ENCODE measurements around the gene CSMD2. TPM values are rescaled to one million over a fixed set of nuclear protein-coding genes. Genes with fewer than 3 reads are reported as not detected.

CSMD2 gene
- total and polyA plus RNA-seq, 2 experiments from 2014 or later: 5.3 to 16.6 TPM

DNA sequence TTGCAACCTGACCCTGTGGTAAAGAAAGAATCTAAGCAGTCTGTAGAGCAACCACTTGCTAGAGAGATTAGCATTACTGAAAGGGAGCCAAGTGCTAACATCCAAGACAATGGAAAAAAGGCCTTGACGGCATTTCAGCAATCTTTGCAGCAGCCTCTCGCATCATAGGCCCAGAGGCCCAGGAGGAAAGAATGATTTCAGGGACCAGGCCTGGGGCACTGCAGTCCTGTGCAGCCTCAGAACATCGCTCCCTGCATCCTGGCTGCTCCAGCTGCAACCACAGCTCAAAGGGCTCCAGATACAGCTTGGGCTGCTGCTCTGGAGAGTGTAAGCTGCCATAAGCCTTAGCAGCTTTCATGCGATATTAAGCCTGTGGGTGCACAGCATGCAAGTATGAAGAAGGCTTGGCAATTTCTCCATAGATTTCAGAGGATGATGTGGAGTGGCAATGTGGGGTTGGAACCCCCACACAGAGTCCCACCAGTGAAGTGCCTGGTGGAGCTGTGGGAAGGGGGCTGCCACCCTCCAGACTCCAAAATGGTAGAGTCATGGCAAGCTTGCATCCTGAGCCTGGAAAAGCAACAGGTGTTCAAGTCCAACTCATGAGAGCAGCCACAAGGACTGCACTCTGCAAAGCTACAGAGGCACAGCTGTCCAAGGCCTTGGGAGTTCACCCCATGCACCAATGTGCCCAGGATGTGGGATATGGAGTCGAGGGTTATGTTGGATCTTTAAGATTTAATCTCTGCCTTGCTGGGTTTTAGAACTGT is 411.8 kb downstream of the CSMD2 start:
- Histone ChIP-seq H3K4me3 (no peak overlapping the region), H3K27me3 (ENCODE audit: insufficient read depth) (no peaks in the 10 kb centered on the region), H3K79me2 (replicated peaks; ENCODE audit: insufficient read depth) (no peaks in the 10 kb centered on the region), H3K27ac (ENCODE audit: low read depth) (no peak overlapping the region), H3K4me2 (no peak overlapping the region), H3K4me1 (ENCODE audit: insufficient read depth) (no peaks in the 10 kb centered on the region), H3K9me2 (ENCODE audit: insufficient read depth) (no peaks in the 10 kb centered on the region), H2AFZ (no peak overlapping the region), H3F3A (replicated peaks; ENCODE audit: low read depth) (no peaks in the 10 kb centered on the region), H3K36me3 (ENCODE audit: insufficient read depth) (no peaks in the 10 kb centered on the region; the same call in none of the 2 replicates), H4K20me1 (replicated peaks; ENCODE audit: insufficient read depth) (no peaks in the 10 kb centered on the region)
- no peak overlapping the region for H3K27ac Mint-ChIP-seq
- no peak overlapping the region for H3K4me3 Mint-ChIP-seq
- DNase-seq (ENCODE audit: low spot score) (no peak), ATAC-seq (no peak)
- H3K9me3 Mint-ChIP-seq: peaks cover 30% of the 10 kb centered on the region
- H3K36me3 Mint-ChIP-seq (ENCODE audit: low read depth): peaks cover 47% of the 10 kb centered on the region
- peaks cover 3% of the 10 kb centered on the region for H3K27me3 Mint-ChIP-seq (ENCODE audit: insufficient read depth, low read depth, poor library complexity)
- H3K4me1 Mint-ChIP-seq: peaks cover under 1% of the 10 kb centered on the region; the same call in 2 of the 3 replicates
- TF ChIP-seq EZH2phosphoT487 (IDR thresholded peaks at IDR 0.05; ENCODE audit: unreplicated experiment) (no peak), EZH2 (IDR thresholded peaks at IDR 0.05; ENCODE audit: low read depth, unreplicated experiment) (no peak), ZNF331 (CRISPR knock-in tag; IDR thresholded peaks at IDR 0.05; ENCODE audit: low read depth) (no peak), ZNF114 (CRISPR knock-in tag; IDR thresholded peaks at IDR 0.05) (no peak), JUNB (IDR thresholded peaks at IDR 0.05; ENCODE audit: unreplicated experiment) (no peak), NANOG (IDR thresholded peaks at IDR 0.05; ENCODE audit: borderline replicate concordance) (no peak), POLR2AphosphoS5 (IDR thresholded peaks at IDR 0.05; ENCODE audit: low read depth) (no peak)
- TF ChIP-seq, protein P1, sequence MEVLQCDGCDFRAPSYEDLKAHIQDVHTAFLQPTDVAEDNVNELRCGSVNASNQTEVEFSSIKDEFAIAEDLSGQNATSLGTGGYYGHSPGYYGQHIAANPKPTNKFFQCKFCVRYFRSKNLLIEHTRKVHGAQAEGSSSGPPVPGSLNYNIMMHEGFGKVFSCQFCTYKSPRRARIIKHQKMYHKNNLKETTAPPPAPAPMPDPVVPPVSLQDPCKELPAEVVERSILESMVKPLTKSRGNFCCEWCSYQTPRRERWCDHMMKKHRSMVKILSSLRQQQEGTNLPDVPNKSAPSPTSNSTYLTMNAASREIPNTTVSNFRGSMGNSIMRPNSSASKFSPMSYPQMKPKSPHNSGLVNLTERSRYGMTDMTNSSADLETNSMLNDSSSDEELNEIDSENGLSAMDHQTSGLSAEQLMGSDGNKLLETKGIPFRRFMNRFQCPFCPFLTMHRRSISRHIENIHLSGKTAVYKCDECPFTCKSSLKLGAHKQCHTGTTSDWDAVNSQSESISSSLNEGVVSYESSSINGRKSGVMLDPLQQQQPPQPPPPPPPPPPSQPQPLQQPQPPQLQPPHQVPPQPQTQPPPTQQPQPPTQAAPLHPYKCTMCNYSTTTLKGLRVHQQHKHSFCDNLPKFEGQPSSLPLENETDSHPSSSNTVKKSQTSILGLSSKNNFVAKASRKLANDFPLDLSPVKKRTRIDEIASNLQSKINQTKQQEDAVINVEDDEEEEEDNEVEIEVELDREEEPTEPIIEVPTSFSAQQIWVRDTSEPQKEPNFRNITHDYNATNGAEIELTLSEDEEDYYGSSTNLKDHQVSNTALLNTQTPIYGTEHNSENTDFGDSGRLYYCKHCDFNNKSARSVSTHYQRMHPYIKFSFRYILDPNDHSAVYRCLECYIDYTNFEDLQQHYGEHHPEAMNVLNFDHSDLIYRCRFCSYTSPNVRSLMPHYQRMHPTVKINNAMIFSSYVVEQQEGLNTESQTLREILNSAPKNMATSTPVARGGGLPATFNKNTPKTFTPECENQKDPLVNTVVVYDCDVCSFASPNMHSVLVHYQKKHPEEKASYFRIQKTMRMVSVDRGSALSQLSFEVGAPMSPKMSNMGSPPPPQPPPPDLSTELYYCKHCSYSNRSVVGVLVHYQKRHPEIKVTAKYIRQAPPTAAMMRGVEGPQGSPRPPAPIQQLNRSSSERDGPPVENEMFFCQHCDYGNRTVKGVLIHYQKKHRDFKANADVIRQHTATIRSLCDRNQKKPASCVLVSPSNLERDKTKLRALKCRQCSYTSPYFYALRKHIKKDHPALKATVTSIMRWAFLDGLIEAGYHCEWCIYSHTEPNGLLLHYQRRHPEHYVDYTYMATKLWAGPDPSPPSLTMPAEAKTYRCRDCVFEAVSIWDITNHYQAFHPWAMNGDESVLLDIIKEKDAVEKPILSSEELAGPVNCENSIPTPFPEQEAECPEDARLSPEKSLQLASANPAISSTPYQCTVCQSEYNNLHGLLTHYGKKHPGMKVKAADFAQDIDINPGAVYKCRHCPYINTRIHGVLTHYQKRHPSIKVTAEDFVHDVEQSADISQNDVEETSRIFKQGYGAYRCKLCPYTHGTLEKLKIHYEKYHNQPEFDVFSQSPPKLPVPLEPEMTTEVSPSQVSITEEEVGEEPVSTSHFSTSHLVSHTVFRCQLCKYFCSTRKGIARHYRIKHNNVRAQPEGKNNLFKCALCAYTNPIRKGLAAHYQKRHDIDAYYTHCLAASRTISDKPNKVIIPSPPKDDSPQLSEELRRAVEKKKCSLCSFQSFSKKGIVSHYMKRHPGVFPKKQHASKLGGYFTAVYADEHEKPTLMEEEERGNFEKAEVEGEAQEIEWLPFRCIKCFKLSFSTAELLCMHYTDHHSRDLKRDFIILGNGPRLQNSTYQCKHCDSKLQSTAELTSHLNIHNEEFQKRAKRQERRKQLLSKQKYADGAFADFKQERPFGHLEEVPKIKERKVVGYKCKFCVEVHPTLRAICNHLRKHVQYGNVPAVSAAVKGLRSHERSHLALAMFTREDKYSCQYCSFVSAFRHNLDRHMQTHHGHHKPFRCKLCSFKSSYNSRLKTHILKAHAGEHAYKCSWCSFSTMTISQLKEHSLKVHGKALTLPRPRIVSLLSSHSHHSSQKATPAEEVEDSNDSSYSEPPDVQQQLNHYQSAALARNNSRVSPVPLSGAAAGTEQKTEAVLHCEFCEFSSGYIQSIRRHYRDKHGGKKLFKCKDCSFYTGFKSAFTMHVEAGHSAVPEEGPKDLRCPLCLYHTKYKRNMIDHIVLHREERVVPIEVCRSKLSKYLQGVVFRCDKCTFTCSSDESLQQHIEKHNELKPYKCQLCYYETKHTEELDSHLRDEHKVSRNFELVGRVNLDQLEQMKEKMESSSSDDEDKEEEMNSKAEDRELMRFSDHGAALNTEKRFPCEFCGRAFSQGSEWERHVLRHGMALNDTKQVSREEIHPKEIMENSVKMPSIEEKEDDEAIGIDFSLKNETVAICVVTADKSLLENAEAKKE (CRISPR knock-in tag; IDR thresholded peaks at IDR 0.05): no peak
- TF ChIP-seq, protein P2, sequence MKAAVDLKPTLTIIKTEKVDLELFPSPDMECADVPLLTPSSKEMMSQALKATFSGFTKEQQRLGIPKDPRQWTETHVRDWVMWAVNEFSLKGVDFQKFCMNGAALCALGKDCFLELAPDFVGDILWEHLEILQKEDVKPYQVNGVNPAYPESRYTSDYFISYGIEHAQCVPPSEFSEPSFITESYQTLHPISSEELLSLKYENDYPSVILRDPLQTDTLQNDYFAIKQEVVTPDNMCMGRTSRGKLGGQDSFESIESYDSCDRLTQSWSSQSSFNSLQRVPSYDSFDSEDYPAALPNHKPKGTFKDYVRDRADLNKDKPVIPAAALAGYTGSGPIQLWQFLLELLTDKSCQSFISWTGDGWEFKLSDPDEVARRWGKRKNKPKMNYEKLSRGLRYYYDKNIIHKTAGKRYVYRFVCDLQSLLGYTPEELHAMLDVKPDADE (IDR thresholded peaks at IDR 0.05): no peak
